Raji (cell line): ENCODE measurements around the gene GALM.
A peak's percentile ranks its signal among the peaks of the same experiment; 100 is the strongest.

ENCODE experiments used
- POLR2A ChIP-seq: IDR thresholded peaks from 2 replicates; pipeline ENCODE4 v1.6.1; 2011; ENCODE audit warnings: low read depth, low read length, control low read depth; ENCODE audit not compliant: insufficient read depth

GALM gene

DNA sequence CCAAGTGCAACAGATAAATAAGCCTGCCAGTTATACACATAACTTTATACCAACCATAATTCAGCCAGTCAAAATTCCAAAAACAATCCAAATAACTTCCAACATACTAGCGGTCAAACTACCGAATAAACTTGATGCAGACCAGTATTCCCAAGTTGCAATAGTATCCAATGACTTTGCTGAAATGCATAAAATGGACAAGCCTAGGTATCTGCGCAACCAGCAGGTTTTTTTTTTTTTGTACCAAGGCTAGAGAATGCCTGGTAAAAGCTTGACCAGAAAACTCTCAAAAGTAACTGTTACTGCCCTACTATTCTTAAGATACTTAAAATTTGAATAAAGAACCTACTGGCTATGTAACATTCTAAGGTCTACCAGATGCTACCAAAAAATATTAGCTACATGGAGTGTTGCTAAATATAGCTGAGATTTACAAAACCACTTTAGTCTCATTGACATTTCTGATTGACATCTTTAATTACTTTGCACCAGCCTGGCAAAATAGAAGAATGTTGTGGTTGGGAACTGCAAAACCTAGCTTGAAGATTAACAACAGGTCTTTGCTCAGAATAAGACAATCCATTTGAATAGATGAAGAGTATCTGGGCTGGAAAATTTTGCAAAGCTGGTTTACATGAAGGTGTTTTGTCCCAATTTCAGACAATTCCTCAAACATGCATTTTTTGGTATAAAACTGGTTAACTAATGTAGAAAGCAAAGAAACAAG lies 77.9 kb downstream of the GALM start:
- no peak for TF ChIP-seq POLR2A

- TF ChIP-seq POLR2A, result no peak
These were observed 78.5 kb downstream of the GALM start for GRCh38 chr2:38744399-38744780.

DNA sequence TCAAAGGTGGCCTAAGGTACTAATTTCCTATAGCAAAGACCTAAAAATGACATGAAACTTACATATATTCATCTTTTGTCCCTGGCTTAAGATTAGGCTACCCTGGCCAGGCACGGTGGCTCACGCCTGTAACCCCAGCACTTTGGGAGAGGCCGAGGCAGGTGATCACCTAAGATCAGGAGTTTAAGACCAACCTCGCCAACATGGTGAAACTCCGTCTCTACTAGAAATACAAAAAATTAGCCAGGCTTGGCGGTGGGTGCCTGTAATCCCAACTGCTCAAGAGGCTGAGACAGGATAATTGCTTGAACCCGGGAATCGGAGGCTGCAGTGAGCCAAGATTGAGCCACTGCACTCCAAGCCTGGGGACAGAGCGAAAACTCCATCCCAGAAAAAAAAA lies 79.4 kb downstream of the GALM start:
- no peak for TF ChIP-seq POLR2A

GRCh38 chr2:38747007-38747424 lies 81.1 kb downstream of the GALM start:
- TF ChIP-seq POLR2A, result no peak

GRCh38 chr2:38747819-38748218 lies 81.9 kb downstream of the GALM start:
- no peak for TF ChIP-seq POLR2A

DNA sequence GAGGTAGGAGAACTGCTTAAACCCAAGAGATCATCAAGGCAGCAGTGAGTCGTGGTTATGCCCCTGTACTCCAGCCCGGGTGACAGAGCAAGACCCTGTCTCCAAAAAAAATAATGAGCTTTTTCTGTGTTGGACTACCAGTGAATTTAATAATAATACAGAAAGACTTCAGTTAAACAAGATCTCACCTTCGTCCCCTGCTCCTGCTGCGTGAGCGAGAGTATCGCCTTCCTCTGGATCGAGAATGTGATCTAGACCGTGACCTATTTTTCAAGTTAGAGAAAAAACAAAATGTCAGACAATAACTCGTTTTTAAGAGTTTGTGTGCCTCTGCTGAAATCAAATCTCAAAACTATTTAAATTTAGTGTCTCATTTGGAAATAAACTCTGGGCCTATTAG lies 82.5 kb downstream of the GALM start:
- TF ChIP-seq POLR2A, result no peak

- TF ChIP-seq POLR2A, result no peak
These were observed 83.3 kb downstream of the GALM start for GRCh38 chr2:38748943-38749804.

GRCh38 chr2:38750011-38750890 lies 84.3 kb downstream of the GALM start:
- peak; percentile 36; the same call in 1 of the 2 replicates for TF ChIP-seq POLR2A

DNA sequence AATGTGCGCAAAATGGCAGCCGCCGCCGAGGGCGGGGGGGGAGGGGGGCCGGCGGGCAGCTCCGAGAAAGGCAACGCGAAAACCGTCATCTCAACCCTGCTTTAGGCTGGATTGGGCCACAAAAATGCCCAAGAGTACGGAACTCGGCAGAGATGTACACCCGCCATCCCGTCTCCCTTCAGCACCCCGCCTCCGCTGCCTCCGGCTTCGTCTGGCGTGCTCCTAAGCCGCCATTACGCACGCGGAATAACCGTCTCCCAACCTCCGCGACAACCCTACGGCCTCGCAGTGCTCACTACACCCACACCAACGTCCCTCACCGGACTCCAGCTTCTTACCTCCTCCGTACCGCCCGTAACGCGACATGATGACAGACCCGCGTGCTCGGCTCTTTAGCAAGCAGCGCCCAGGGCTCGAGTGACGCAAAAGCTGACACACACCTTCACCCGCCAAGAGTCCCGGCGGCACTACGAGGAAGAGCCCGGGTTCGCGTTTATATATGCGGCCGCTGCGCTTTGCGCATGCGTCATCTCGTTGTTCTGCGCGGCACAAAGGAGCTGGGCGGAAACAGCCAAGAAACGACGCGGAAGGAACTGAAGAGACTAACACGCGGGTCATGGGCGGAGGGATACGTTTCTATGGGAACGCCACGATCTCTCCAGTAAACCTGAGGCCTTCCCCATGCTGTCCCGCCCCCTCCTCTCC lies 85.1 kb downstream of the GALM start, which contains the start of gene SRSF7:
Gene SRSF7 (minus strand): TSS at position 471 of the 705 bp plus-strand sequence. CDS start 105 bp downstream, at position 366.
- TF ChIP-seq POLR2A, result peak; percentile 100

DNA sequence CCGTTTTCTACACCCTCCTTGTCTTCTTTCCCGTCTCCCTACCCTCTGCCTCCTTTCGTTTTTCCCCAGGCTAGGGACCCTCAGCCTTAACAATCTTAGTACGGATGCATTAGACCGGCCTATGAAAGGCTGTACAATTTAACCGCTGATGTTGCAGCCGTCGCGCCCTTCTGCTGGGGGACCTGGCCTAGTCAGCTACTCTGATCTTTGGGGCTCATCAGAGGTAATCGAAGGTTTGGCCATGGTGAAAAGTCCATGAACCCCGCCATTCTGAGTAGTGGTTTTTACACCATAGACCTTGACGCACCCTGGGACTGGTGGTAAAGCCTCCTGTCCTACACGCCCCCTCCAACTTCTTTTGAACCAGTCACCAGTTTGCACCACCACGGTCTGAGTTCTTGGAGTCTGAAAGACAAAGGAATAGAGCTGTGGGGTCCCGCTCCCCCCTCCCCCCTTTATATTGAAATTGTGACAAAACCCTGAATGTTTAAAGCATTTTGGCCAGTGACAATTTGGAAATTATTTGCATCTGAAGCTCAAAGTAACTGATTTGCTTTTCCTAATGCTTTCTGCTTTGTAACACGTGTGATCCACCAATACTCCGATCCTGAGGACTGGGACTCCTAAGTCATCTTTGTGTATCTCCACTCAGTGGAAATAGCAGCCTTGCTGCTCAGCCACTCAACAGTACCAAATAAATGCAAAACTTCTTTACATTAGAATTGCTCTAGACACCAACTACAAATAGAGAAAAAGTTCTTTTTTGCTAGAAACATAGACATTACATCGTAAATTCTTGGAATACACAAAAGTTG lies 85.9 kb downstream of the GALM start:
- TF ChIP-seq POLR2A, result no peak

DNA sequence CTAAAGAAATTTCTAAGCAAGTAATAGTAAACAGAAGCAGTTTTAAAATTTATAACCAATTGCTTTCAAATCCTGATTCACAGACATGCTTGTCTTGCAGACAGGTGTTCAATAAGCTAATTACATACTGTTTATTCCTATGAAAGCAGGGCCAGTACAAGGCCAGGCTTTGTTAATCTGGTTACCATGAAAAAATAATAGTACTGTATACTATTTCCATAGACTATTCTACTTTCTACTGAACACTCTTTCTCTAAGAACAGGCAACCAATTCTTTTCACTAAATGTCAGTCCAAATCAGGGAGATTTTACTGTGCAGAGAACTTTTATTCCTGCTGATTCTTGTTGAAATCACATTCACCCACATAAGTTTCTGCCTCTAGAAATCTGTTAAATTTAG lies 88.1 kb downstream of the GALM start:
- TF ChIP-seq POLR2A, result no peak

GRCh38 chr2:38754506-38754905 lies 88.6 kb downstream of the GALM start:
- no peak for TF ChIP-seq POLR2A

GRCh38 chr2:38763228-38763627 lies 97.3 kb downstream of the GALM start:
- no peak for TF ChIP-seq POLR2A

GRCh38 chr2:38763728-38764127 lies 97.8 kb downstream of the GALM start:
- no peak for TF ChIP-seq POLR2A
